ENCODE measurements around the gene GPR17. TPM values are rescaled to one million over a fixed set of nuclear protein-coding genes. Genes with fewer than 3 reads are reported as not detected.

The GPR17 gene
- total RNA-seq, 1 donor from 2014 or later: 0.48 TPM

DNA sequence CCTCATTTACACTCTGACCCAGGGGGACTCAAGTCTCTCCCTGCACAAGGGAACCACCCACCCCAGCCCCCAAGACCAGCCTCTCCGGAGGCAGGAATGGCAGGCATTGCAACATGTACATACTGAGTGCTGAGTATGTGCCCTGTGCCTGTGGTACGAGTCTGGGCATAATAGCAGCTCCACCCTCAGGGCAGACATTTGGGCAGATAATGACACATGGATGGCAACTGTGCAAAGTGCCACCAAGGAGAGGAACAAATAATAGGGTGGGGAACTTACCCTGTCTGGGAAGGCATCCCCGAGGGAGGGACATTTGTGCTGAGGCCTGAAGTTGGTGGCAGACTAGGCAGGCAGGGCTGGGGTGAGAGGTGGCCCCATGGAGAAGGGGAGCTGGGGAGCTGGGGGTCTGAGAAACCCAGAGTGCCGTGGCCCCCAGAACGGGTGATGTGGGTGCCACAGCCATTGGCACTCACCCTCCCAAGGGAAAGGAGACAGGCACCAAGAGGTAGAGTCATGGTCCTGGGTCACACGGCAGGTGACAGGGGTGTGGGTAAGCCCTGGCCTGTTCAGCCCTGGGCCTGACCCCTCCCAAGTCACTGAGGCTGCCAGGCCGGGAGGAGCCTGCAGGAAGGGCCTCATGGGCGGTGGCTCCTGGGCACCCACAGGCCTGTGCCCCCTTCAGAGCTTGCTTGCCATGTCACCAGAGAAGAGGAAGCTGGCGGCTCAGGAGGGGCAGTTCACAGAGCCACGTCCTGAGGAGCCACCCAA lies 15.7 kb upstream of the GPR17 start:
- no peak for DNase-seq (ENCODE audit: low spot score)

DNA sequence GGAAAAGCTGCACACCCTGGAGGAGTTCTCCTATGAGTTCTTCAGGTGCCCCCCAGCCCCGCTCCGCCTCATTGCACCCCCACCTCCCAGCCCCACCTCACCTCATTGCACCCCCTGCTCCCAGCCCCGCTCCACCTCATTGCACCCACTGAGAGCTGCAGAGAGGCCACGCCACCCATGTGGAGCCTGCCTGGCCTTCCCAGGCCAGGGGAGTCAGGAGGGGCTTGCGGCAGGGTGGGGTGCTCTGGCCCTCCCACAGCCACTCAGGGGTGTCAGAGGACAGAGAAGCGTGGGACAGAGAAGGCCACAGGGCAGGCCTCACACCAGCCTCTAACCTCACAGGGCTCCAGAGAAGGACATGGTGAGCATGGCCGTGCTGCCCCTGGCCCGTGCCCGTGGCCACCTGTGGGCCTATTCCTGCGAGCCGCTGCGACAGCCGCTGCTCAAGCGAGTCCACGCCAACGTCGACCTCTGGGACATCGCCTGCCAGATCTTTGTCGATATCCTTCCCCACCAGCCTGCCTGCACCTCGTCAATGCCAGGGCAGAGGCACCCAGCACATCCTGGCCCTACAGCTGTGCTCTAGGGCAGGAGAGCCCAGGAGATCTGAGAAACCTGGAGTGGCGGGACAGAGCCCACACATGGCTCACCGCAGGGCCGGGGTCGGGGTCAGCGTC lies 15.0 kb upstream of the GPR17 start:
- DNase-seq (ENCODE audit: low spot score): no peak

DNA sequence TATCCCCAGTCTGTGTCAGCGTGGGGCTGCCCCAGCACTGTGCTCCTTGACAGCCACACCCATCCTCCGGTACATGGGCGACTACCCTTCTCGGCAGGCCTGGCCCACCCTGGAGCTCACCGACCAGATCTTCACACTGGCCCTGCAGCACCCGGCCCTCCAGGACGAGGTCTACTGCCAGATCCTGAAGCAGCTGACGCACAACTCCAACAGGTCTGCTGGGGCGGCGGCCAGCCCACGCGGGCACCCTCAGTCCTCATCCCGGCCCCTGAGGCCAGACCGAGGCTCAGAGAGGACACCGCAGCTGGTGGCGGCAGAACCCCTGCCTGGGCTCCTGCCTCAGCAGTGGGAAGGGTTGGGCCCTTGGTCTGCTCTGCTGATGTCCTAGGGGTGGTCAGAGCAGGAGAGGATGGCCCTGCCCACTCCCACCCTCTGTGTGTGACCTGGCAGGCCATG lies 14.4 kb upstream of the GPR17 start:
- no peak for DNase-seq (ENCODE audit: low spot score)

DNA sequence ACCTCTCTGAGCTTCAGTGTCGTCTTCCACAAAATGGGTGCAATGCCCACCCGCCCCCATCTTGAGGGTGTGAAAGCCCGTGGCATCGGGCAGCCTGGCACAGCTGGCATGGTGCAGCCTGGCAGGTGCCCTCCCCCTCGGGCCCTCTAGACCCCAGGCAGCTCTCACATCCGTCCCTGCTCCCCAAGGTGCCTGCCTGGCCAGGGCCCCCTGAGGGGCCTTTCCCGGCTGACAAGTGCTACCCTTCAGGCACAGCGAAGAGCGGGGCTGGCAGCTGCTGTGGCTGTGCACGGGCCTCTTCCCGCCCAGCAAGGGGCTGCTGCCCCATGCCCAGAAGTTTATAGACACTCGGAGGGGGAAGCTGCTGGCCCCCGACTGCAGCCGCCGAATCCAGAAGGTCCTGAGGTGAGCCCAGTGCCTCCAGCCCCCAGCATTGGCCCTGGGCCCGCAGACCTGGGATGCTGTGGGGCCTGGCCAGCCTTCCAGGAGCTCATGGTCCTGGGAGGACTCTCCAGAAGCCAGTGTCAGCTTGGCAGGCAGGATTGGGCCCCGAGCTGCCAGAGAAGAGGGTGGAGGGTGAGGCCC lies 13.9 kb upstream of the GPR17 start:
- DNase-seq (ENCODE audit: low spot score): no peak

DNA sequence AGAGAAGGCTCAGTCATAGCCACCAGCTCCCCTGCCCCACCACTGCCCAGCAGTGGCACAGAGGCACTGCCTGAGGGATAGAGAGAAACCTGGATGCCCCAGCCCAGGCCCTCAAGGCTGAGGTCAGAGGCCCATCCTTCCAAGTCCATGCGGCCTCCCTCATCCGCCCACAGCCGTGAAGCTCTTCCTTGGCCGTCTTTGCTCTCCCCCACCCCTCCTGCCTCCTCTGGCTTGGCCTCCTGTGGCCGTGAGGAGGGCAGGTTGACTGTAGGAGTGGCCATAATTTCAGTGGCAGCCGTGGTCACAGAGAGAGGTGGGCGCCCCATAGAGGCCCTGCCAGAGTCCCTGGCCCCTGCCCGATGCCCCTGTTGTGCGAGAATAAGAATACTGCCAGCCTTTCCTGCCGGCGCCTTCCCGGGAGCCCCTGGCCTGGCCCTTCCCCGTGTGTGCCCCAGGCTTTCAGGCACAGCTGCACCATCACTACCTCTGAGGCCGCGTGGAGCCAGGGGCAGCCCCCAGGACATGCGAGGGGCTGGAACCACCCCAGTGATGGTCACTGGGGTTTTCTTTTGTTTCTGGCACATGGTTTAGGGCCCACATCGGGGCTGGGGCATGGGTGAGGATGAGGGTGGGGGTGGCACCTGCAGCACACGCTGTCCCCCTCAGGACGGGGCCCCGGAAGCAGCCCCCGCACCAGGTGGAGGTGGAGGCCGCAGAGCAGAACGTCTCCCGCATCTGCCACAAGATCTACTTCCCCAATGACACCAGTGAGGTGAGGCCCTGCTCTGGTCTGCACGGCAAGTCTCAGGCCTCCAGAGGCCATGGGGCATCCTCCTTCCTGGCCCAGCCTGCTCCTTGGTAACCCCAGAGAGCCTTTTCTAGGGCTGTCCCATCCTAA lies 13.1 kb upstream of the GPR17 start:
- DNase-seq (ENCODE audit: low spot score): no peak

DNA sequence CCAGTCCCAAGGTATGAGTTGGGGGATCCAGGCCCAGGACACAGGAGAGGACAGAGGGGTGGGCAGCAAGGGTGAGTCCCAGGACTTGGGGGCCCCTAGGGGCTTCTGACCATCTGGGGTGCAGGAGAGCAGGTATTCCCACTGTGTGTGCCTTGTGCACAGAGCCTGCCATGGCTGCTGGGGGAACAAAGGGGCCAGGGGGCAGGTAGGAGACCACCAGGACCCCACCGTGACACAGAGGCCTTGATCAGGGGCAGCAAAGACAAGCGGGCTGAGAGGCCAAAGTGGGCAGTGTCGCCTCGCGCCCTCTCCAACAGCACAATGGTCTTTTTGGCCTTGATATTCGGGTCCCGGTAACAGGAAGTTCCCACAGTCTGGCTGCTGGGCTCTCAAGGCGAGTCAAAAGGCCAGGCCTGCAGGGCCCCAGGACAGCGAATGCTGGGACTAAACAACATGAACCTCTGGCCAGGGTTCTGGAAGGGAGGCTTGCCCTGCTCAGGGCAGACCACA lies 12.3 kb upstream of the GPR17 start:
- no peak for DNase-seq (ENCODE audit: low spot score)

DNA sequence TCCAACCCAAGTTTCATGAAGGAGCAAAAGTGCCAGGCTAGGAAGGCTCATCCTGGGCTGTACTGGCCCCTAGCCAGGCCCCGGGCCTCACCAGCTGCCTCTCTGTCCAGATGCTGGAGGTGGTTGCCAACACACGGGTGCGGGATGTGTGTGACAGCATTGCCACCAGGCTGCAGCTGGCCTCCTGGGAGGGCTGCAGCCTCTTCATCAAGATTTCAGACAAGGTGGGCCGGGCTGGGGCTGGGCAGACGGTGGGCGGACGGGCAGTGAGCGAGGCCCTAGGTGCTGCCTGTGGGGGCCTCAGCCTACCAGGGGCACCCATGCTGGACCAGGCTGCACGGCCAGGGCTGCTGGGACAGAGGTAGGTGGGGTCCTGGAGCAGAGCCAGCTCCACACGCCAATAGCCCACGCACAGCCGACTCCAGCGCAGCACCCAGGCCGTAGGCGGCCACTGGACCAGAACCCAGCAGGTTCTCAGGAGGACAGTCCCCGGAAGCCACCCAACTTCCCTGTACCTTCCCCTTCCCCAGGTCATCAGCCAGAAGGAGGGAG lies 11.8 kb upstream of the GPR17 start:
- no peak for DNase-seq (ENCODE audit: low spot score)

DNA sequence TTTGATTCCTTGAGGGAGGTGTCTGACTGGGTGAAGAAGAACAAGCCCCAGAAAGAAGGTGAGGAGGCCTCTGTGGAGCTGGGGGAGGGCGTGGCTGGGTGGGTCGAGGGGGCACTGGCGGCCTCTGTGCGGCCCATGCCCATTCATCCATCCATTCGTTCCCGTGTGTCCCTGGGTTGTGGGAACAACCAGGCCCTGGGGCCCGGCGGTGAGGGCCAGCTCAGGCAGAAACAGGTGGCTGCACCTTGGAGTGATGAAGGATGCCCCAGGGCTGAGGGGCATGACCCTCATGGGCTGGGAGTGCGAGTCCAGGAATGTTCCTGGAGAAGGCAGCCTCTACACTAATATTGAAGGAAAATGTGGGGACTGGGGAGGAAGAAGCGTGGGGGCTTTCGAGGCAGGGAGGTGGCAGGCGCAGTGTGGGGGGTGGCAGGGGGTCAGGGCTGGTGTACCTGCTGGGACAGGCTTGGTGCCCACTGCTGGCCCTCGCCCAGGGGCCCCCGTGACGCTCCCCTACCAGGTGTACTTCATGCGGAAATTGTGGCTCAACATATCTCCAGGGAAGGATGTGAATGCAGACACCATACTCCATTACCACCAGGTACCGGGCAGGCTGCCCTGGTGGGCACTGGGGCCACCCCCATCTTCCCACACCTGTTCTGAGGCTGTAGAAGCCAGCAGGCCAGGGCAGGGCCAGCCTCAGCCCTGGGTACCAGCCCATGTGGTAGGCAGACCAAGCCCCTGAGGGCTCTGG lies 11.2 kb upstream of the GPR17 start:
- no peak for DNase-seq (ENCODE audit: low spot score)

DNA sequence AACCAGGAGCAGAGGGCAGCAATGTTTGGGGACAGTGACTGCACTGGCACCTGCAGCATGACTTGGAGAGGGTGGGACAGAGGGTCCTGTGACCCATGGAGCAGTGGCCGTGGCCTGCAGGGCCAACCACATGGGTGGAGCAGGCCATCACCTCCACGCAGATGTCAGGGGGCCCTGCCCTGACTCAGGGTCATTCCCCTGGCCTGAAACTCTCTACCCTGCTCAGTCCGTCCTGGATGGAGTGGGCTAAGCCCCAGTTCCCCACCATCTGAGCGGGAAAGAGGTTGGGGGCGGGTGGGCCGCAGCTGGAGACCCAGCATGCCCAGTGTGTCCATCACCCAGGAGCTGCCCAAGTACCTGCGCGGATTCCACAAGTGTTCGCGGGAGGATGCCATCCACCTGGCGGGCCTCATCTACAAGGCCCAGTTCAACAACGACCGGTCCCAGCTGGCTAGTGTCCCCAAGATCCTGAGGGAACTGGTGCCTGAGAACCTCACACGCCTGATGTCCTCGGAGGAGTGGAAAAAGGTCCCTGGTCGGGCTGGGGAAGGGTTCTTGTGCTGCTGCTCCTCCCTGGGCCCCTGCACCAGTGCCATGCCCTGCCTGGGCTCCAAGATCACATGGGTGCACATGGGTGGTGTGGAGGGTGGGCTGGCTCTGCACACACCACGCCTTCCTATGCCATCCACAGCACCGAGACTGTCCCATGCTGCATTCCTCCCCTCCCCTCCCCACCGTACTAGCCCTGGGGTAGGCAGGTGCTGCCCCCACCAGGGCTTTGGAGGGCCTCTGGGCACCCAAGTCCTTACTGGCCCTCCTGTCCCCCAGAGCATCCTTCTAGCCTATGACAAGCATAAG lies 10.3 kb upstream of the GPR17 start:
- DNase-seq (ENCODE audit: low spot score): no peak

DNA sequence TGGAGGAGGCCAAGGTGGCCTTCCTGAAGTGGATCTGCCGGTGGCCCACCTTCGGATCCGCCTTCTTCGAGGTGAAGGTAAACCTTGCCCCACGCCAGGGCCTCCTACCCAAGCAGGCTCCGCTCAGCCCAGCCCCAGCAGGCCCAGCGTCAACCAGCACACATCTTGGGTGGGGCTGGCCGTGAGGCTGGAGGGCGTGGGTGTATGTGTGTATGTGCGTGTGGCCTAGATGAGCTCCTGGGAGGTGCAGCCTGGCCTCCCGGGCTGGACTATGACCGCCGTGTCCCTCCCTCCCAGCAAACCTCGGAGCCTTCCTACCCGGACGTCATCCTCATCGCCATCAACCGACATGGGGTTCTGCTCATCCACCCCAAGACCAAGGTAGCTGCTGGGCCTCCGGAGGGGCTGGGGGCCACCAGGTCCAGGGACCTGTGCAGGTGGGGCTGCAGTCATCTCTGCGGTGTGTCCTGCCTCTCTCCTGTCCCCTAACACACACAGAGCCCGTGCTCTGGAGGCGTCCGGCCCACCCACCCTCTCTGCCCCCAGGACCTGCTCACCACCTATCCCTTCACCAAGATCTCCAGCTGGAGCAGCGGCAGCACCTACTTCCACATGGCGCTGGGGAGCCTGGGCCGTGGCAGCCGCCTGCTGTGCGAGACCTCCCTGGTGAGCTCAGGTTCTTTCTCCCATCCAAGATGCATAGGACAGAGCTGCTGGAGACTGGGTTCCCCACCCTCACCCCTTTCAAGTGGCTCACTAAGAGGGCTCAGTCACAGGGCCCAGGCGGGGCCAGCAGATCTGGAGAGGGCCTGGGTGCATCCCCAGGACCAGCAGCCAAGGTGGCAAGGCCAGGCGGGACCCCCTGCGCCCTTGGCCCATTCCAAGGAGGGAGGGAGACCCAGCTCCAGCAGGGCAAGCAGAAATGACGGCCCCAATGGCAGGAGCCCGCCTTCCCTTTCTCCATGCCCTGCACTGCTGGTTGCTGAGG lies 9.4 kb upstream of the GPR17 start:
- DNase-seq (ENCODE audit: low spot score): no peak

DNA sequence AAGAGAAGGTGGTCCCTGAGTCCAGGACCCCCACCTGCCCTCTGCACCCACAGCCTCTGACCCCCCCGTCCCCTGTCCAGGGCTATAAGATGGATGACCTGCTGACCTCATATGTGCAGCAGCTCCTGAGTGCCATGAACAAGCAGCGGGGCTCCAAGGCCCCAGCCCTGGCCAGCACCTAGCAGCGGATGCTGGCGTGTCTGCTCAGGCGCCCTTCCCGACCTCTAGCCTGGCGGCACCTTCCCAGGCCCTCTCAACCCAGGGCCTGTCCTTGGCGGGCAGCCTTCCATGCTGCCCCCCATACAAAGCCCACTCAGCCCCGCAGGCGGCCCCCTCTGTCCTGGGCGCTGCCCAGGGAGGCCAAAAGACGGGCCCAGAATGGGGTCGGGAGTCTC lies 8.7 kb upstream of the GPR17 start:
- DNase-seq (ENCODE audit: low spot score): no peak

DNA sequence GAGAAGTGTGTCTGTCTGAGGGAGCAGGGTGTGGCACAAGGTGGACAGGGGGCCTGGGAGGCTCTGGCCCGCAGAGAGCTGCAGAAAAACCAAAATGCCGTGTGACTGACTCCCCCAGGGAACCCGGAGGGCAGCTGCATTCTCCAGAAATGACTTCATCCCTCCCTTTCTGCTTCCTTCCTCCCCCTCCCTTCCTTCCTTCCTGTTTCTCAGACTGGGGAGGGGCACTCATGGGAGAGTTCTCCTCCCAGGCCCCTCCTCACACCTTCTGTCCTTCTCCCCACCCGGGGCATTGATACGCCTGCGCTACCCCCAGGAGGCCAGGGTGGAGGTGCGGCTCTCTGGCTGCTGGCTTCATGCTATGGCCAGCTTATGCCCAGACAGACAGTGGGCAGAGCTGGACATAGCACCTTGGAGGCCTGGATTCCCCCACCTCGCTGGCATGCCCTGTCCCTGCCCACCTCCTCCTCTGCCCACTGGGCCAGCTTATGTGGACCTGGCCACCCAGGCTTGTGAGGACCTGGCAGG lies 8.2 kb upstream of the GPR17 start:
- DNase-seq (ENCODE audit: low spot score): peak; percentile 89

DNA sequence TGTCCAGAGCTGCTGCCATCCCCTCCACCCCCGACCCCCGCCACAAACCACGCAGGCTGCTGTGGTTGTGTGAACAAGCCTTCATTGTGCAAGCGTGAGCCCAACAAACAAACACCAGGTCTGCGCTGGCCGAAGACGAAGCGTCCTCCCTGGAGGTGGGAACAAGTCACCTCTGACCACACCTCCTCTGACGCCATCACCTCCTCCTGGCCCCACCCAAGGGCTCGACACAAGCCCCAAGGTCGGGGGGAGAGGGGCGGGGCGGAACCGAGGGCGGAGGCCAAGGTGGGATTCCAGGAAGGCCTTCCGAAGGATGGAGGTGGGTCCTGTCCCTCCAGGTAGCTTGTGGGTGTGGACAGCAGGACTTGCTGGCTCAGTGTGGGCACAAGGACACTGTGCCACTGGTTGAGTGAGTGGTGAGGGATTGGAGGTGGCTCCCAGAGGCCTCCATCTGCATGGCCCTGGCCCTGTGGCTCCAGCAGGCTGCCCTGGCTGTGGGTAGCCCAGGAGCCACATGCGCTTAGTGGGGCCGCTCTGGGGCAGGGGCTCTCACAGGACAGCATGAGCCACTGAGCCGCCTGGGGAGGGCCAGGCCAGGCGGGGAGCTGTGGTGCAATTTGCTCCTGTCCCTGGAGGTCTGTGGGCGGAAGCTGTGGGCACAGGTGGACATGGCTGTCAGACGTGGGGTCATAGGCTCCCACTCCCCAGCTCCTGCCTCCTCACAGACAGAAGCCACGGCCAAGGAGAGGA lies 7.4 kb upstream of the GPR17 start:
- DNase-seq (ENCODE audit: low spot score): no peak

DNA sequence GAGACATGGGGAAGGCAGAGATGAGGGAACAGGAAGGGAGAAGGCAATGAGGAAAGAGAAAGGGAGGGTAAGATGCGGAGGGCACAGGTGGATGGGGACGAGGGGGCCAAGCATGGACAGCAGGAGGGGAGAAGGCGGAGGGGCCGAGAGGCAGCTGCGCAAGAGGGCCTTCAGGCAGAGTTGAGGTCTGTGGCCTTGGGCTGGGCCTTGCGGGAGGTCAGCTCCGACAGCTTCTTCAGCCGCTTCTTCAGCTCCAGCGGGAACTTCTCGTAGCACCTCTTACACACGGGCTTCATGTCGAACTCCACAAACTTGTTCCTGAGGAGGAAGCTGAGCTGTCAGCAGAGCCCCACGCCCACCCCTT lies 6.9 kb upstream of the GPR17 start:
- no peak for DNase-seq (ENCODE audit: low spot score)

DNA sequence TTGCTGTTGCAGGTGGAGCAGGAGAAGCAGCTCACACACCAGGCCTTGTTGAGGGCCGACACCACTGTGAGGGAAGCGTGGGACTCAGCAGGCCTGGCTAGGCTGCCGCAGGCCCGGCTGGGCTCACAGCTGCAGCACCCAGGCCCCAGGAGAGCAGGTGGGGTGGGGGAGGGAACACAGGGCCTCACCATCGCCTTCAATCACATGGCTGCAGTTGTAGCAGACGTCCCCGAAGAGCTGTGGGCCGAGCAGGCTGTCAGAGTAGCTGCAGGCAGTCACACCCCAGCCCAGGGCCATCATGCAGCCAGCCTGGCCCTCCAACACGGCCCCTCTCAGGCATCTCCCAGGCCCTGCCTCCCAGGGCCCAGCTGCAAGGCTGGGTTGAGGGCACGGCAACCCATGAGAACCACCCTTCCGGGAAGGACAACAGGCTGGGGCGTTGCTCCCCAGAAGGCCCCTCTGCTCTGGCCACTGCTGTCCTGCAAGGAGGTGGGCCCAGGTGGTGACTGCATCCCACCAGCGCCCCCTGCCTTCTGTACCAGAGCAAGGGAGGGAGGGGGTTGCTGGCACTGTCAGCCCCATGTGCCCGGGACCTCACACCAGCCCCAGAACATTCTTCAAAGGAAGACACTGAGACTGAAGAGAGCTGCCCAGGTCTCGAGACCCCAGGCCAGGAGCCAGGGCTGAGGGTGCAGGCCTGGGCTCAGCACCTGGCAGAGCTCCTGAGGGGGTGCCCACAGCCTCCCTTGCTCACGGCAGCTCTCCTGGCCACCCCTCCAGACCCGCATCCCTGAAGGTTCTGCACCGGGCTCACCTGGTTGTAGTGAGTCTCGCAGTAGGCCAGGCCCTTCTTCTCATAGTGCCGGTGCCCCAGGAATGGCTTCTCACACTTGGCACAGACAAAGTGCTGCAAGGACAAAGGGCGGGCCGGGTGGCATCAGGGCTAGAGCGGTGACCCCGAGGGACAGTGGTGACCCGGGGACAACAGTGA lies 5.6 kb upstream of the GPR17 start:
- DNase-seq (ENCODE audit: low spot score): no peak

DNA sequence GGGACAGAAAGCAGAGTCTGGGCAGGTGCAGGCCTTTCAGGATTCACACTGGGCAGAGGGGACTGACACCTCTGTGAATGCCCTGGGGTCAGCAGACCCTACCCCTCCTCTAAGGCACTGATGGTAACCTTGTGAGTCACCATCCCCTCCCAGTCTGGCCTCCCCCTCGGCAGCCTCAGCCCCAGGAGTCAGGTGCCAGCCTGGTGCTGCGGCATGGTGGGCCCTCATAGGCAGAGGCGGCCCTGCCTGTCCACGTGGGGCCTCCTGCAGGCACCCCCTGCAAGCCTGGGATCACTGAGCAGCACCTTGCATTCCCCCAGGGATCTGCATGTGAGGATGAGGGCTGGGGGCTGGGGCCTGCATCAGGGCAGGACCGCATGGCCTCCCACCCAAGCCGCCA lies 4.8 kb upstream of the GPR17 start:
- DNase-seq (ENCODE audit: low spot score): no peak

Measured in umbilical cord (tissue), 2 donors.